Germinal center (tissue), 1 donor: Measurements from ENCODE around the gene NIPA2.

Experiments
- DNase-seq: peaks from one replicate; pipeline ENCODE4 v3.0.0; 2012; ENCODE audit warnings: mixed read lengths, low spot score

Gene NIPA2

GRCh38 chr15:22902981-22903380 is 64.5 kb downstream of the NIPA2 start:
- no peak for DNase-seq

- no peak for DNase-seq
Observed at GRCh38 chr15:22903427-22903826, 65.0 kb downstream of the NIPA2 start.

- no peak for DNase-seq
Observed at GRCh38 chr15:22903961-22904534, 65.6 kb downstream of the NIPA2 start.

- no peak for DNase-seq
Observed at GRCh38 chr15:22904736-22905135, 66.3 kb downstream of the NIPA2 start.

- no peak for DNase-seq
Observed at GRCh38 chr15:22907161-22907950, 68.9 kb downstream of the NIPA2 start.

GRCh38 chr15:22908830-22909229 is 70.4 kb downstream of the NIPA2 start:
- no peak for DNase-seq

GRCh38 chr15:22911306-22911705 is 72.8 kb downstream of the NIPA2 start:
- no peak for DNase-seq

- DNase-seq, result no peak
Observed at GRCh38 chr15:22912256-22912655, 73.8 kb downstream of the NIPA2 start.

GRCh38 chr15:22913646-22914380 is 75.3 kb downstream of the NIPA2 start:
- DNase-seq, result no peak

- DNase-seq, result no peak
Observed at GRCh38 chr15:22915866-22916515, 77.5 kb downstream of the NIPA2 start.

GRCh38 chr15:22916606-22917350 is 78.3 kb downstream of the NIPA2 start:
- no peak for DNase-seq

GRCh38 chr15:22917556-22917955 is 79.1 kb downstream of the NIPA2 start:
- no peak for DNase-seq
